ENCODE measurements around the gene YDJC.
"Not testable (repeated sequence)": the region's sequence is repeated elsewhere in the genome, so short reads cannot be mapped to it uniquely, and the experiment has no call there.

Gene YDJC, protein sequence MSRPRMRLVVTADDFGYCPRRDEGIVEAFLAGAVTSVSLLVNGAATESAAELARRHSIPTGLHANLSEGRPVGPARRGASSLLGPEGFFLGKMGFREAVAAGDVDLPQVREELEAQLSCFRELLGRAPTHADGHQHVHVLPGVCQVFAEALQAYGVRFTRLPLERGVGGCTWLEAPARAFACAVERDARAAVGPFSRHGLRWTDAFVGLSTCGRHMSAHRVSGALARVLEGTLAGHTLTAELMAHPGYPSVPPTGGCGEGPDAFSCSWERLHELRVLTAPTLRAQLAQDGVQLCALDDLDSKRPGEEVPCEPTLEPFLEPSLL

DNA sequence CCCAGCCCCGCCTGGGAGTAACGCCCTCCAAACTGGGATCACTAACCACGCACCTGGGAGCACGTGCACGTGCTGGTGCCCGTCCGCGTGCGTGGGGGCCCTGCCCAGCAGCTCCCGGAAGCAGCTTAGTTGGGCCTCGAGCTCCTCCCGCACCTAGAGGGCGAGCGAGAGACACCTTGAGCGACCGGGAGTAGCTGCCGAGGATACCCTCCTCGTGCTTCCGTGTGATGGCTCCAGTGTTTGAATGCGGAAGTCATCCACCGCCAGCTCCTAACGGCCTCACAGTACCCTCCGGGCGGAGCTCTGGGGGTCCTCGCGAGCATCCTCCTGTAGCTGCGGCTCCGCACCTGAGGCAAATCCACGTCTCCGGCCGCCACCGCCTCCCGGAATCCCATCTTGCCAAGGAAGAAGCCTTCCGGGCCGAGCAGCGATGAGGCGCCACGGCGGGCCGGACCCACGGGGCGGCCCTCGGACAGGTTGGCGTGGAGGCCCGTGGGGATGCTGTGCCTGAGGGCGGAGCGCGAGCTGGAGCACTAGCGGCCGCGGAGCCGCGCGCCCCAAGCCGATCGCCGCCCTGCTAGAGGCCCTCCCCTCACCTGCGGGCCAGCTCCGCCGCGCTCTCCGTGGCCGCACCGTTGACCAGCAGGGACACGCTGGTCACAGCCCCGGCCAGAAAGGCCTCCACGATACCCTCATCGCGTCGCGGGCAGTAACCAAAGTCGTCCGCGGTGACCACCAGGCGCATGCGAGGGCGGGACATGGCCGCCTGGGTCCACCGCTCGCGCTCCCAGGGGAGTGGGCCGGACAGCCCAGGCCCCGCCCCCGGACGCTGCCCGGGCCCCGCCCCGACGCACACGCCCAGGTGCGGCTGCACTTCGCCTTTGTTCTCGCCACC is at the start of gene YDJC:
TSS of gene YDJC (minus strand) at position 768 of the 895 bp plus-strand sequence. CDS start at position 760, 8 bp downstream.
- Histone ChIP-seq H3K9me3 (ENCODE audit: control insufficient read depth, insufficient read depth, low read length) (no peaks in the 10 kb centered on the region), H3K36me3 (ENCODE audit: insufficient read depth, low read length) (peaks cover 4% of the 10 kb centered on the region; the same call in 1 of the 2 replicates), H3K9ac (ENCODE audit: low read depth, low read length) (peak within 1 kb of the TSS; percentile 87), H3K4me1 (ENCODE audit: insufficient read depth, low read length) (no peaks in the 10 kb centered on the region)

DNA sequence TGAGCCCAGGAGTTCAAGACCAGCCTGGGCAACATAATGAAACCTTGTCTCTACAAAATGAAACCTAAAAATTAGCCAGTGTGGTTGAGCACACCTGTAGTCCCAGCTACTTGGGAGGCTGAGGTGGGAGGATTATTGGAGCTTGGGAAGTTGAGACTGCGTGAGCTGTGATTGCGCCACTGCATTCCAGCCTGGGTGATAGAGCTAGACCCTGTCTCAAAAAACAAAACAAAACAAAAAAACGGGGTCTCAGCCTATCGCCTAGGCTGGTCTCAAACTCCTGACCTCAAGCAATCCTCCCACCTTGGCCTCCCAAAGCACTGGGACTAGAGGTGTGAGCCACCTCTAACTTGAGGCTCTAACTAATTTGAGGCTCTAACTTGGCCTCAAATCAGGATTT is 49.6 kb upstream of the YDJC start:
- Histone ChIP-seq H3K4me1 (ENCODE audit: insufficient read depth, low read length) (no peaks in the 10 kb centered on the region), H3K36me3 (ENCODE audit: insufficient read depth, low read length) (no peaks in the 10 kb centered on the region), H3K9me3 (ENCODE audit: control insufficient read depth, insufficient read depth, low read length) (no peaks in the 10 kb centered on the region), H3K9ac (ENCODE audit: low read depth, low read length) (no peak overlapping the region)

DNA sequence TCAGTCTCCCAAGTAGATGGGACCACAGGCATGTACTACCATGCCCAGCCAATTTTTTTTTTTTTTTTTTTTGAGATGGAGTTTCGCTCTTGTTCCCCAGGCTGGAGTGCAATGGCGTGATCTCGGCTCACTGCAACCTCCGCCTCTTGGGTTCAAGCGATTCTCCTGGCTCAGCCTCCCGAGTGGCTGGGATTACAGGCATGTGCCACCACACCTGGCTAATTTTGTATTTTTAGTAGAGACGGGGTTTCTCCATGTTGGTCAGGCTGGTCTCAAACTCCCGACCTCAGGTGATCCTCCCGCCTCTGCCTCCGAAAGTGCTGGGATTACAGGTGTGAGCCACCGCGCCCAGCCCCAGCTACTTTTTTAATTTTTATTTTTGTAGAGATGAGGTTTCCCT is 49.0 kb upstream of the YDJC start:
- not testable (repeated sequence) for H3K9me3 ChIP-seq (ENCODE audit: control insufficient read depth, insufficient read depth, low read length); H3K4me1 ChIP-seq (ENCODE audit: insufficient read depth, low read length); H3K36me3 ChIP-seq (ENCODE audit: insufficient read depth, low read length); H3K9ac ChIP-seq (ENCODE audit: low read depth, low read length)

DNA sequence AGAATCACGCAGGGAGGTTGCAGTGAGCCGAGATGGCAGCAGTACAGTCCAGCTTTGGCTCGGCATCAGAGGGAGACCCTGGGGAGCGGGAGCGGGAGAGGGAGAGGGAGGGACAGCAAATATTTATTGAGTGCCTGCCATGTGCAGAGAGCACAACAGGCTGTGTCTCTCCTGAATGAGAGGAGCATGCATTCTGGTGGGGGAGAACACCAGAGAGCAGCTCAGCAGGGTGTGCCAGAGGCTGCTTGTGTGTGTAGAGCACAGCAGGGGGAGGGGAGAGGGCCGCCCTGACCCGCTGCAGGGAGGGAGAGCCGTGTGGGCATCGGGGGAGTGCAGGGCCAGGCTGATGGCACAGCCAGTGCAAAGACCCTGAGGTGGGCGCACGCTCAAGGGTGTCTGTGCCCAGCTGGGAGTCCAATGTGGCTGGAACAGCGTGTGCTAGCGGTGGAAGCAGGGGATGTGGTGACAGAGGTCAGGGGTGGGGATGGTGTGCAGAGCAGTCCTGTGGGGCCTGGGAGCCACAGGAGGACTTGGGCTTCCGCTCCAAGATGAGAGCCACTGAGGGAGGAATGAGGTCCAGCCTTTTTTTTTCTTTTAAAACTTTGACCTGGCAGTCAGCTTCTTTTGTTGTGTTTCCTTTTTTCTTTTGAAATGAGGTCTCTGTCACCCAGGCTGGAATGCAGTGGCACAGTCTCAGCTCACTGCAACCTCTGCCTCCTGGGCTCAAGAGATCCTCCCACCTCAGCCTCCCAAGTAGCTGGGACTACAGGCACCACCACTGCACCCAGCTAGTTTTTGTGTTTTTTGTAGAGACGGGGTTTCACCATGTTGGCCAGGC is 48.0 kb upstream of the YDJC start:
- Histone ChIP-seq H3K4me1 (ENCODE audit: insufficient read depth, low read length) (no peaks in the 10 kb centered on the region), H3K9me3 (ENCODE audit: control insufficient read depth, insufficient read depth, low read length) (no peaks in the 10 kb centered on the region), H3K36me3 (ENCODE audit: insufficient read depth, low read length) (no peaks in the 10 kb centered on the region), H3K9ac (ENCODE audit: low read depth, low read length) (no peak overlapping the region)

DNA sequence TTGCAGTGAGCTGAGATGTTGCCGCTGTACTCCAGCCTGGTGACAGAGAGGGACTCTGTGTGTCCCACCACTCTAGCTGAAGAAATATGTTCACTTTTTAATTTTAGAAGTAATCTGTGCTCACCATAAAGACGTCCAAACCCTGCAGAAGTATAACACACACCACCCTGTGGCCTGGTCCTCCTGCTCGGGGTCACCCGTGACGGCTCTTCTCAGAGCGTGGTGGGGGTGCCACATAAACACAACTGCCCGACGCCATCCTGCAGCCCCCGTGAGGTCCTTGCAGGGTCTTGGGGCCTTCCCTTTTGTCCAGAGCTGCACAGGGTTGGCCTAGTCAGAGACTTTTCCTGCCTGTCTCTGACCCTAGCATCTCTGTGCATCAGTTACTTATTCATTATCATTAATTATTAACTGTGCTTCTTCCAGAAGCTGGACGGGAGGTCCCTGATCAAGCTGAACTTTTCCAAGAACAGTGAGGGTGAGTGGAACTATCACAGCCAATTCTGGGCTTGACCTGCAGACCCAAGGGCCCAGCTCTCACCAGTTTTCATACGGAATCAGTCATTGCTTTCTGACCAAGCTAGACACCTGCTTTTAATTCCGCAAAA is 44.9 kb upstream of the YDJC start:
- H3K36me3 ChIP-seq (ENCODE audit: insufficient read depth, low read length), result peaks cover 8% of the 10 kb centered on the region
- H3K9me3 ChIP-seq (ENCODE audit: control insufficient read depth, insufficient read depth, low read length), result no peaks in the 10 kb centered on the region

DNA sequence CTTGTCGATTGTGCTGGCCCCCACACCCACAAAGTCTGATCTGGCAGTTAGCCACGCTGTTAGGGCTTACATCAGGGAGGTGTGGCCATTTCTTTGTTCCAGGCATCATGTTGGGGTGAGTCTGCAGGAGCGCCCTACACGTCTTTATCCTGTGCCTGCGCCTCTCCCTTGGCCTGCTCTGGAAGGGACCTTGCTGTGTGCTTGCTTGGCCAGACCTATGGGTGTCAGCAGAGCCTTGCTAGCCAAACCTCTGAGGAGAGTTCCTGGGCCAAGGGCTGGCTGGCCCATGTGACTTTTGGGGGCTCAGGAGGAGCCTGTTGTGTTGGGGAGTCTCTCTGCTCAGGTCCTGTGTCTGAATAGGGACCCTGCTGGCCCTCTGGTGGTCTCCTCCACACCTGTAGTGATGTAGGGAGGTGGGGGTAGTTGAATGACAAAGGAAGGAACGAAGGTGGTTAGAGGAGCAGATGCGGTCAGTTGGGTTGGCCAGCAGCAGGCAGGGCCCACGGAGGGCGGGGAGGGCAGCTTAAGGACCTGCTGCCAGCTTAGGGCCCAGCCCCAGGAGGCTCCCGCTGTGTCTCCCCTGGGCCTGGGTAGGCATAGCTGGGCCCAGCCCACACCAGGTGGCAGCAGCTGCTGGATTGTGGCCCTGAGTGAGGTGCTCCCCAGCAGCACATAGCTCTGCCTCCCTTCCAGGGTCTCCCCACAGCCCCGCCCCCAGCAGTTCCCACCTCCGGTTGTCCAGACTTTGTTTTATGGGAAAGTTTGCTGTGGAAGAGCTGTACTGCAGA is 43.9 kb upstream of the YDJC start:
- Histone ChIP-seq H3K36me3 (ENCODE audit: insufficient read depth, low read length) (peaks cover 8% of the 10 kb centered on the region), H3K9ac (ENCODE audit: low read depth, low read length) (no peak overlapping the region), H3K4me1 (ENCODE audit: insufficient read depth, low read length) (no peaks in the 10 kb centered on the region), H3K9me3 (ENCODE audit: control insufficient read depth, insufficient read depth, low read length) (no peaks in the 10 kb centered on the region)

More for the DNA sequence above, 44.9 kb upstream of the YDJC start:
- Histone ChIP-seq H3K4me1 (ENCODE audit: insufficient read depth, low read length) (no peaks in the 10 kb centered on the region), H3K9ac (ENCODE audit: low read depth, low read length) (no peak overlapping the region)

DNA sequence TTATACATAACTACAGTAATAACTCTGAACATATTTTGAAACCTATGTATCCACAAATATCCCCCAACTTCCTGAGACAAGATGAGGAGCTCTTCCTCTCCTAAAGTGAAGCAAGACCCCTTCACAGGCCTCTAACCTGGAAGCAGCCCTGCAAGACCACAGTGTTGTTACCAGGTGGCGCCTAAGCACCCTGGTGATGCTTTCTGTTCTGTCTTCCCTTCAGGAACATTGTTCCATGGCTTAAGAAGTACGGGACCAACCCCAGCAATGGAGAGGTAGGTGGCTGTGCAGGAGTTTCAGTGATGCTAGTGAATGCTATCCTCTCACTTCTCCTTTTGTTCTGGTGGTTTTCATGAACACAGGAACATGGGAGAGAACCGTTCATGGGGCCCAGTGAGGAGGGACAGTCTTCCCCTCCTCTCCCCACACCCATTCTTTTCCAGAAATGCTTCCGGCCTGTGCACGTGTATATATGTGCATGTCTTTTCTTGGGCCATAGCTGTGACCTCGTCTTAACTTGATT is 42.3 kb upstream of the YDJC start:
- no peak overlapping the region for H3K9ac ChIP-seq (ENCODE audit: low read depth, low read length)
- peaks cover 8% of the 10 kb centered on the region for H3K36me3 ChIP-seq (ENCODE audit: insufficient read depth, low read length)
- H3K9me3 ChIP-seq (ENCODE audit: control insufficient read depth, insufficient read depth, low read length), result no peaks in the 10 kb centered on the region
- H3K4me1 ChIP-seq (ENCODE audit: insufficient read depth, low read length), result no peaks in the 10 kb centered on the region

DNA sequence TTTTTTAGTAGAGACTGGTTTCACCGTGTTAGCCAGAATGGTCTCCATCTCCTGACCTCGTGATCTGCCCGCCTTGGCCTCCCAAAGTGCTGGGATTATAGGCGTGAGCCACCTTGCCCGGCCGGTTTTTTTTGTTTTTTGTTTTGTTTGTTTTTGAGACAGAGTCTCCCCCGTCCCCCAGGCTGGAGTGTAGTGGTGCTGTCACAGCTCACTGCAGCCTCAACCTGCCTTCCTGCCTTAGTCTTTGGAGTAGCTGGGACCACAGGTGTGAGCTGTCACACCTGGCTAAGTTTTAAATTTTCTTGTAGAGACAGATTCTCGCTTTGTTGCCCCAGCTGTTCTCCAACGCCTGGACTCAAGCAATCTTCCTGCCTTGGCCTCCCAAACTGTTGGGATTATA is 39.2 kb upstream of the YDJC start:
- H3K9me3 ChIP-seq (ENCODE audit: control insufficient read depth, insufficient read depth, low read length), result no peaks in the 10 kb centered on the region
- no peak overlapping the region for H3K9ac ChIP-seq (ENCODE audit: low read depth, low read length)
- H3K36me3 ChIP-seq (ENCODE audit: insufficient read depth, low read length), result peaks cover 8% of the 10 kb centered on the region
- no peaks in the 10 kb centered on the region for H3K4me1 ChIP-seq (ENCODE audit: insufficient read depth, low read length)

DNA sequence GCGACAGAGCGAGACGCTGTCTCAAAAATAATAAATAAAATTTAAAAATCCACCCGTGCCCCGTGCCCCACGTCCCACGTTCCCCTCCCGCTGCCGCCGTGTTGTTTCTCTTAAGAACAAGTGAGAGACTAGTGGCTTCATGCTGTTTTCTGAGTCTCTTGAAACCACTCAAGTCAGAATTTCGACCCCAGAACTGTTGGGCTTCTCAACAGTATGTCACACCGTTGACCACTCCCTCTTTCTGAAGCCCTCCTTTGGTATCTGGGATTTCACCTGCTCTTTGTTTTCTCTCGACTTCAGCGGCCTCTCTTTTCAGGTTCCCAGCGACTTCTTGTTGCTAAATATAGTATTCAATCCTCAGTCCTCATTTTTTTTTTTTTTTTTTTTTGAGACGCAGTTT is 37.0 kb upstream of the YDJC start:
- H3K9me3 ChIP-seq (ENCODE audit: control insufficient read depth, insufficient read depth, low read length), result no peaks in the 10 kb centered on the region
- H3K9ac ChIP-seq (ENCODE audit: low read depth, low read length), result peak overlapping the region; percentile 80; the same call in 1 of the 2 replicates
- H3K36me3 ChIP-seq (ENCODE audit: insufficient read depth, low read length), result peaks cover 8% of the 10 kb centered on the region; the same call in 1 of the 2 replicates
- no peaks in the 10 kb centered on the region for H3K4me1 ChIP-seq (ENCODE audit: insufficient read depth, low read length)

DNA sequence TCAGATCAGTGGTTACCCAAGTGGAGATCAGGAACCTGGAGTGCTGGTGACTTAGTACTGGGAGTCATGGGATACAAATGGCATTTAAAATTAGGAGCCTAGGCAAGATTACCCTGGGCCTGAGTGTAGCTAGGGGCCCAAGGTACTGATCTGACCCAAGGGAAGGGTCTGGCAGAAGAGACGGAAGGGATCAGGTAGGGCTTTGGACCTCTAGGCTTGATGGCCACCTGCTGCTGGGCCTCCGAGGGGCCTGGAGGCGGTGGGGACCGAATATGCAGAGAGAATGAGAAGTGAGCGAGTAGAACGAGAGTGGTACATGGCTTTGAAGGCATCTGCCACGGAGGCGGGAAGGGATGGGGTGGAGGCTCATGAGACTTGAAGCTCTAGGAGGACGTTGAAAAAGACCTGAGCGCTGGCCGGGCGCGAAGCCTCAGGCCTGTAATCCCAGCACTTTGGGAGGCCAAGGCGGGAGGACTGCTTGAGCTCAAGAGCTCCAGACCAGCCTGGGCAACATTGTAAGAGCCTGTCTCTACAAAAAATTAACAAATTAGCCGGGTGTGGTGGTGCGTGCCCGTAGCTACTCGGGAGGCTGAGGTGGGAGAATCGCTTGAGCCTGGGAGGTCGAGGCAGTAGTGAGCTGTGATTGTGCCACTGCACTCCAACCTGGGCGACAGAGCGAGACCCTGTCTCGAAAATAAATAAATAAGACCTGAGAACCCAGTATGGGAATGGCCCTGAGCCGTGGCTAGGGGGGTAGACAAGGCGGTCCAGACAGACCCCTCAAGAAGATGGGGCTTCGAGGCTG is 35.4 kb upstream of the YDJC start:
- peak overlapping the region; percentile 80; the same call in 1 of the 2 replicates for H3K9ac ChIP-seq (ENCODE audit: low read depth, low read length)
- no peaks in the 10 kb centered on the region for H3K4me1 ChIP-seq (ENCODE audit: insufficient read depth, low read length)
- H3K36me3 ChIP-seq (ENCODE audit: insufficient read depth, low read length), result no peaks in the 10 kb centered on the region
- no peaks in the 10 kb centered on the region for H3K9me3 ChIP-seq (ENCODE audit: control insufficient read depth, insufficient read depth, low read length)

DNA sequence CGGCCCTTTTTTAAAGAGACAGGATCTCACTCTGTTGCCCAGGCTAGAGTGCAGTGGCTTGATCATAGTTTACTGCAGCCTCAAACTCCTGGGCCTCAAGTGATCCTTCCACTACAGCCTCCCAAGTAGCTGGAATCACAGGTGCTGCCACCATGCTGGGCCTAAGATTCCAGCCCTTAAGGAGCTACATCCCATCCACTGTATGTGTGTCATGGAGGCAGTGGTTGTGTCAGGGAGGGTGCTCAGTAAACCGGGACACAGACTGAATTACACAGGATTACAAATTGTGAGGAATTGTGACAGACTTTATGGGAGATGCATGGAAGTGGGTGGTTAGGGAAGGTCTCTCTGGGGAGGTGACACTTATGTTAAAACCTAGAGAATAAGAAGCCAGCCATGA is 33.9 kb upstream of the YDJC start:
- H3K36me3 ChIP-seq (ENCODE audit: insufficient read depth, low read length), result no peaks in the 10 kb centered on the region
- no peaks in the 10 kb centered on the region for H3K4me1 ChIP-seq (ENCODE audit: insufficient read depth, low read length)
- H3K9me3 ChIP-seq (ENCODE audit: control insufficient read depth, insufficient read depth, low read length), result no peaks in the 10 kb centered on the region
- no peak overlapping the region for H3K9ac ChIP-seq (ENCODE audit: low read depth, low read length)

DNA sequence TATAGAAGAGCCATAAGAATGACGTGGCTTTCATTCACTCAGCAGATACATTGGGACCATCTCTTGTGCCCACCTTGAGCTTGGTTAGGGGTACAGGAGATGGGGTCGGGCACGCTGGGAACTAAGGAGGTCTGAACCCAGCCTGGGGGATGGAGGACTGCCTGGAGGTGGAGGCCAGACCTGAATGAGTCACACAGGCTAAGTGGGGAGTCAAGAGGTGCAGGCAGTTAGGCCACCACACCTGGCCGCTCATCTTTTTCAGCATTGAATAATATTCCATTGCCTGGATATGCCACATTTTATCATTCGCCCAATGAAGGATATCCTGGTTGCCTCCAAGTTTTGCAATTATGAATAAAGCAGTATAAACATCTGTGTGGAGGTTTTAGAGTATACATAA is 32.2 kb upstream of the YDJC start:
- Histone ChIP-seq H3K9ac (ENCODE audit: low read depth, low read length) (no peak overlapping the region), H3K9me3 (ENCODE audit: control insufficient read depth, insufficient read depth, low read length) (no peaks in the 10 kb centered on the region), H3K36me3 (ENCODE audit: insufficient read depth, low read length) (no peaks in the 10 kb centered on the region), H3K4me1 (ENCODE audit: insufficient read depth, low read length) (no peaks in the 10 kb centered on the region)

Data from ES-I3 (cell line).